Thoracic aorta (tissue), 2 donors: ENCODE data around the gene ALK. TPM values are rescaled to one million over a fixed set of nuclear protein-coding genes. Genes with fewer than 3 reads are reported as not detected.

Experiments used
- ATAC-seq: fragments of 150-250 bp; one replicate; pipeline ENCODE4 v1.8.0; 2017; ENCODE audit warnings: low read depth; ENCODE audit not compliant: insufficient number of reproducible peaks, low FRiP score
- DNase-seq: peaks from one replicate; pipeline ENCODE4 v3.0.0-alpha.2; 2020; ENCODE audit warnings: low spot score
- H3K27ac ChIP-seq, 2 donors: fragments of 200-600 bp; sonication (generic); 1 replicate in 1 of 2; 2 replicates in 1 of 2; pipeline ENCODE4 v1.5.1; 2016; ENCODE audit warnings: mild to moderate bottlenecking in 2 of 2, moderate library complexity in 2 of 2
- H3K27me3 ChIP-seq: fragments of 200-600 bp; sonication (generic); replicated peaks from 2 replicates; pipeline ENCODE4 v1.6.0; 2016; ENCODE audit warnings: mild to moderate bottlenecking; ENCODE audit not compliant: insufficient read depth
- H3K36me3 ChIP-seq: fragments of 200-600 bp; sonication (generic); one replicate; pipeline ENCODE4 v1.5.1; 2016
- H3K4me1 ChIP-seq, 2 donors: fragments of 200-600 bp; sonication (generic); 1 replicate in 1 of 2; 2 replicates in 1 of 2; pipeline versions ENCODE4 v1.5.1 to v1.6.0; 2016; ENCODE audit warnings: low read depth in 2 of 2, mild to moderate bottlenecking in 1 of 2; ENCODE audit not compliant: control insufficient read depth in 1 of 2
- H3K4me3 ChIP-seq: fragments of 200-600 bp; sonication (generic); 2 replicates; pipeline ENCODE4 v1.5.1; 2016; ENCODE audit warnings: mild to moderate bottlenecking
- H3K9me3 ChIP-seq: fragments of 200-600 bp; sonication (generic); 2 replicates; pipeline ENCODE4 v1.5.1; 2016
- total RNA-seq, 2 donors: library from RNA; depleted of rRNA; stranded (reverse); fragments of >200 nt; gene quantifications; one replicate each; pipeline versions ENCODE4 v1.1.0 to v1.2.3, GENCODE V29; 2016
- TF ChIP-seq, protein P1 (sequence below): fragments of 200-600 bp; sonication (generic); IDR thresholded peaks from one replicate; pipeline ENCODE4 v1.5.1; 2019; ENCODE audit warnings: antibody characterized with exemption

ALK gene
- total RNA-seq, 2 donors from 2014 or later, result 2.0 TPM; not detected in 1

DNA sequence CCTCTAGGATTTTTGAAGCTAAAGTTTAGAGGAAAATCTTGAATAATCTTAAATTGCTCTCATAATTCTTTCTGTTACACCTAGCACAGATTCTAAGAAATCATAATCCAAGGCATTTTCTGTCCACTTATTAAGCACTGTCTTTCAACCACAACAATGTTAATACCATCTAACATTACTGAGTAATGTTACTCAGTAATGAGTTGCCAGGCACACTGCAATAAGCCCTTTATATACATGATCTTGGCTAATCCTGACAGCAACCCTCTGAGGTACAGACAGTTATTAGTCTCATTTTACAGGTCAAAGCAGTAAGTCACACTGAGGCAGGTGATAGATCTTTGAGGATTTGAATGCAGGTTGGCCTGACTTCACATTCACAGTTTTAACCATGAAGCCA, 291.9 kb downstream of the ALK start:
- Histone ChIP-seq H3K27ac (no peak overlapping the region), H3K9me3 (no peaks in the 10 kb centered on the region), H3K27me3 (no peaks in the 10 kb centered on the region), H3K4me3 (no peak overlapping the region), H3K36me3 (no peaks in the 10 kb centered on the region), H3K4me1 (no peaks in the 10 kb centered on the region)
- ATAC-seq (no peak), DNase-seq (no peak)
- TF ChIP-seq, protein P1, sequence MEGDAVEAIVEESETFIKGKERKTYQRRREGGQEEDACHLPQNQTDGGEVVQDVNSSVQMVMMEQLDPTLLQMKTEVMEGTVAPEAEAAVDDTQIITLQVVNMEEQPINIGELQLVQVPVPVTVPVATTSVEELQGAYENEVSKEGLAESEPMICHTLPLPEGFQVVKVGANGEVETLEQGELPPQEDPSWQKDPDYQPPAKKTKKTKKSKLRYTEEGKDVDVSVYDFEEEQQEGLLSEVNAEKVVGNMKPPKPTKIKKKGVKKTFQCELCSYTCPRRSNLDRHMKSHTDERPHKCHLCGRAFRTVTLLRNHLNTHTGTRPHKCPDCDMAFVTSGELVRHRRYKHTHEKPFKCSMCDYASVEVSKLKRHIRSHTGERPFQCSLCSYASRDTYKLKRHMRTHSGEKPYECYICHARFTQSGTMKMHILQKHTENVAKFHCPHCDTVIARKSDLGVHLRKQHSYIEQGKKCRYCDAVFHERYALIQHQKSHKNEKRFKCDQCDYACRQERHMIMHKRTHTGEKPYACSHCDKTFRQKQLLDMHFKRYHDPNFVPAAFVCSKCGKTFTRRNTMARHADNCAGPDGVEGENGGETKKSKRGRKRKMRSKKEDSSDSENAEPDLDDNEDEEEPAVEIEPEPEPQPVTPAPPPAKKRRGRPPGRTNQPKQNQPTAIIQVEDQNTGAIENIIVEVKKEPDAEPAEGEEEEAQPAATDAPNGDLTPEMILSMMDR, result no peak

DNA sequence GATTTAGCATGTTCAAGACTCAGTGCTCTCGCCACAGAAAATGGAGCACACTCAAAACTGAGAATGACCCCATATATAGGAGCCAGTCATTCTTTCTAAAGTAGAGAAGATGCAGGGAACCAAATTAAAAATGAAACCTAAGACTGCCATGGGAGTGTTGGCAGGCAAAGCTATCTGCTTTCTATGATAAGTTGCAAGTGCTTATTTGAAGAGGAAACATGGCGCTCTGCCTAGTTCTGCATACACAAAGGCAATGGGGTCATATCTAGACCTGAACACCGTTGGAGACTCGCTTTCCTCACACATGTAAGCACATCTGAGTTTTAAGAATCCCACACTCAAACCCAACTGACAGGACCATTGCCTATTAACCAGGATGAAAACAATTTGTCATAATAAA, 292.5 kb downstream of the ALK start:
- DNase-seq (no peak), ATAC-seq (no peak)
- H3K27me3 ChIP-seq, result no peaks in the 10 kb centered on the region
- H3K27ac ChIP-seq, result no peak overlapping the region
- no peaks in the 10 kb centered on the region for H3K9me3 ChIP-seq
- TF ChIP-seq, protein P1, result no peak
- H3K4me1 ChIP-seq, result no peaks in the 10 kb centered on the region
- H3K36me3 ChIP-seq, result no peaks in the 10 kb centered on the region
- H3K4me3 ChIP-seq, result no peak overlapping the region

DNA sequence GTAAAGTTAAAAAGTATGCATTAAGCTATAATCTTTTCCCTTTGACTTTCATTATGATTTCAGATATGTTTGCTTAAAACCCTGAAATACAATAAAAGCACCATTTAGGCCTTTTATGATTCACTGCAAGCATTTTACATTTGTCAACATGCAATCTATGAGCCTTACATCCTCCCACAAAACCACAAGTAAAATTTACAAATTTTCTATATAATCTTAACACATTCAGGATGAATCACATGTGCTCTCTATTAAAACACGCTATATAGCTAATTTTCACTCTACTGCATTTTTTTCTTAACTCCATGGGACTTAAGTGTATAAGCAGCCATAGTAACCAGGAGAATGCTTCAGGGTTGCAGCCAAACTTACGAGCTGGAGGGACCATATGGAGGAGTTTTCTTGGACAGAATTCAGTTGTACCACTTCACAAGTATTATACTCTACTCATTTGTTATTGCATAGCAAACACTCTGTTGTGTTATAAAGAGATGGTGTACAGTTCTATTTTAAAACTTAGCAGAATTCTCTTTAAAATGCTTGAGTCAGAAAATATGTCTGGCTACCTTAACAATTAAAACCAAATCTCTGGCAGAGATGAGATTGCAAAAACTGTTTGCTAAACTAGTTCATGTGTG, 293.2 kb downstream of the ALK start:
- Histone ChIP-seq H3K27ac (no peak overlapping the region), H3K36me3 (no peaks in the 10 kb centered on the region), H3K4me1 (no peaks in the 10 kb centered on the region), H3K9me3 (no peaks in the 10 kb centered on the region), H3K27me3 (no peaks in the 10 kb centered on the region), H3K4me3 (no peak overlapping the region)
- no peak for ATAC-seq
- TF ChIP-seq, protein P1, result no peak
- DNase-seq, result no peak

DNA sequence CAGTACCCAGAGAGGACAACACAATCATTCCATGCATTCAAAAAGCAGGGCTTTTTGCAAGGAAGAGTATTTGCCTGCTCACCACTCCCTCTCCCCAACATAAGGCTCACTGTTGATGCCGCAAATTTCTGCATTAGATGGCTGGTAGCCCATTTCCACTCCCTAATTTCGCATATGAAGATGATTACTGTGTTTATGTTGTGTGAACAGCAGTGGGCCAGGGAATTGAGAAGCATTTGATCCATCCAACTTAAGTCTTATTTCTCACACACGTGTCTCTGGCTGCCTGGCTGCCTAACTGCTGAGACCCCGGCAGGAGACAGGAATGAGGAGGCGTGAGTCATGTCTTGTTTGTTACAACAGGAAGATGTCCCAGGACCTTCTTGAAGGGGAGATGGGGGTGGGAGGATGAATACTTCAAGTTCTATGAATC, 294.1 kb downstream of the ALK start:
- no peak for ATAC-seq
- DNase-seq, result no peak
- H3K9me3 ChIP-seq, result no peaks in the 10 kb centered on the region
- TF ChIP-seq, protein P1, result no peak
- H3K4me3 ChIP-seq, result no peak overlapping the region
- H3K4me1 ChIP-seq, result no peaks in the 10 kb centered on the region
- H3K27me3 ChIP-seq, result no peaks in the 10 kb centered on the region
- H3K27ac ChIP-seq, result no peak overlapping the region
- H3K36me3 ChIP-seq, result no peaks in the 10 kb centered on the region

DNA sequence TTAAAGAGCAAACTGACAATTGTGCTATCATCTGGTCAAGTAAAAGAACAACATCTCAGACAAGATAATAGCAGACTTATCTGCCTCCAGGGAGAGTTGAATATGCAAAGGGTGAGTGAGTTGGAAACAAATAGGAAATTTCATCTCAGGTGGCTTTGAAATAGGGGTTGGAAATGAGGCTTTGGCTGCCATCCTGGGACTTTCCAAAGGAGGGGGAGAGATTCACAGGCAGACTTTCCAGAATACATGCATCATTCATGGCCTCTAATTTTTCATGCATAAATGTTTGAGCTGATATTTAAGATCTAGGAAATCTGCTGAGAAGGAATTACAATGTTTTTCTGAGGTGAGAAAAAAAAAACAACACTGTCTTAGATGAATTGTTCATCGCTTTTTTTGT, 300.5 kb downstream of the ALK start:
- H3K27ac ChIP-seq, result no peak overlapping the region
- no peak overlapping the region for H3K4me3 ChIP-seq
- H3K27me3 ChIP-seq, result no peaks in the 10 kb centered on the region
- H3K4me1 ChIP-seq, result no peaks in the 10 kb centered on the region
- TF ChIP-seq, protein P1, result no peak
- ATAC-seq (no peak), DNase-seq (no peak)
- H3K36me3 ChIP-seq, result no peaks in the 10 kb centered on the region
- H3K9me3 ChIP-seq, result no peaks in the 10 kb centered on the region
